Measurements from ENCODE around the gene ACTR3.
"Not testable (repeated sequence)": the region's sequence is repeated elsewhere in the genome, so short reads cannot be mapped to it uniquely, and the experiment has no call there.

ACTR3 gene

DNA sequence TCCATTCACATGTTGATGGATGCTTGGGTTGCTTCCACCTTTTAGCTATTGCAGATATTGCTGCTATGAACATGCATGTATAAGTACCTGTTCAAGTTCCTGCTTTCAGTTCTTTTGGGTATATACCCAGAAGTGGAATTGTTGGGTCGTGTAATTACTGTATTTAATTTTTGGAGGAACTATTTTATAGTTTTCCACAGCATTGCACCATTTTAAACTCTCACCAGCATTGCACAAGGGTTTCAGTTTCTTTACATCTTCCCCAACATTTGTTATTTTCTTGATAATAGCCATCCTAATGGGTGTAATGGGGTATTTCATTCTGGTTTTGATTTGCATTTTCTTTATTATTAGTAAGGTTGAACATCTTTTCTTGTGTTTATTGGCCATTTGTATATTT lies 16.0 kb downstream of the ACTR3 start:
- no peak for DNase-seq (ENCODE audit: low spot score)

DNA sequence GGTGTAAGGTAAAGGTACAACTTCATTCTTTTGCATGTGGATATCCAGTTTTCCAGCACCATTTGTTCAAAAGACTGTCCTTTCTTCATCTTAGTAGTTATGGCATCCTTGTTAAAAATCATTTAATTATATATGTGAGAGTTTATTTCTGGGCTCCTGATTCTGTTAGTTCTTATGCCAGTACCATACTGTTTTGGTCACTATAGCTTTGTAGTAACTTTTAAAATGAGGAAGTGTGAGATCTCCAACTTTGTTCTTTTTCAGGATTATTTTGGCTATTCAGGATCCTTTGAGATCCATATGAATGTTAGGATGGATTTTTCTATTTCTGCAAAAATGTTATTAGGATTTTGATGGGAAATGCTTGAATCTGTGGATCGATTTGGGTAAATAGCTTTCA lies 16.8 kb downstream of the ACTR3 start:
- DNase-seq (ENCODE audit: low spot score): no peak

DNA sequence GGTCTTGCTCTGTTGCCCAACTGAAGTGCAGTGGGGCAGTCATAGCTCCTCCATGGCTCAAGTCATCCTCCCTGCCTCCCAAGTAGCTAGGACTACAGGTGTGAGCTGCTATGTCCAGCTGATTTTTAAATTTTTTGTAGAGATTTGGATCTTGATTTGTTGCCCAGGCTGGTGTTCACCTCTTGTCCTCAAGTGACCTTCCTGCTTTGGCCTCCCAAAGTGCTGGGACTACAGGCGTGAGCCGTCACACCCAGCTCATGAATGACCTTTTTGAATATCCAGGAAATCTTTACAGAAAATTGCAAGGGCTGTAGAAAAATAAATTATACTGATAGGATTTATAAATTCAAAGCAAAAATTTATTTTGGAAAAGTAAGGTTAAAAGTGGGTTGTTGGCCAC lies 17.4 kb downstream of the ACTR3 start:
- DNase-seq (ENCODE audit: low spot score): no peak

DNA sequence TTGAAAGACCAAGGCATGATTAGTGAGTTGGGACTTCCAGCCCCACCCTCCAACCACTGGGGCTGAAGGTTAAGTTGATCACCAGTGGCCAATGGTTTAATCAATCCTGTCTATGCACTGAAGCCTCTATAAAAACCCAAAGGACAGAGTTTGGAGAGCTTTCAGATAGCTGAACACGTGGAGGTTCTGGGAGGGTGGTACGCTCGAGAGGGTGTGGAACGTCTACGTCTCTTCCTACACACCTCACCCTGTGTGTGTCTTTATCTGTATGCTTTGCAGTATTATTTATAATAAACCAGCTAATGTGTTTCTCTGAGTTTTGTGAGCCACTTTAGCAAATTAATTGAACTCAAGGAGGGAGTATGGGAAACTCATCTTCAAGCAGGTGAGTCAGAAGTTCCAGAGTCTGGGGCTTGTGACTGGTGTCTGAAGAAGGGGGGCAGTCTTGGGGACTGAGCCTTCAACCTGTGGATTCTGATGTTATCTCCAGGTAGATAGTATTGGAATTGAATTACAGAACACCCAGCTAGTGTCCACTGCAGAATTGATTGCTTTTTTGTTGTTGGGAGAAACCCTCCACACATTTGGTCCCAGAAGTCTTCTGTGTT lies 20.3 kb downstream of the ACTR3 start:
- no peak for DNase-seq (ENCODE audit: low spot score)

DNA sequence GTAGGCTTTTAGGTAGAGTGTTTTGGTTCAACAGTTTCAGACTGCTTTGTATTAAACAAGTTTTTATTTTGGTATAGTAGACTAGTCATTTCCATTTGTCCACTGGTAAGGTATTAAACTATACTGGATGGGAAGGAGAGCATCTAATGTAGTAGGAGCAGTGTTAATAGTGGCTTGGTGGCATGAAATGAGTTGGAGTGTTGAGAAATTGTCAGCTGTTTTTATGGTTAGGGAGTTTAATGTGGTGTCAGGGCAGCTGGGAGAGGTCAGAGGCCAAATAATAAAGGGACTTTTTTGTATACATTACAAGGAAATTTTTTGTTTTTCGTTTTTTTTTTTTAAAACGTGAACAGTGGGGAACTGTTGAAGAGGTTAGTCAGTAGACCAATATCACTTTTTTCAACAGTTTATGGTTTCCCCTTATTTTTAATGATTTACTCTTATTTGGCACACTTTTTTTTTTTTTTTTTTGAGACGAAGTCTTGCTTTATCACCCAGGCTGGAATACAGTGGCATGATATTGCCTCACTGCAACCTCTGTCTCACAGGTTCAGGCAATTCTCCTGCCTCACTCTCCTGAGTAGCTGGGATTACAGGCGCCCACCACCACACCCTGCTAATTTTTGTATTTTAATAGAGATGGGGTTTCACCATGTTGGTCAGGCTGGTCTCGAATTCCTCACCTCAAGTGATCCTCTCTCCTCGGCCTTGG lies 21.2 kb downstream of the ACTR3 start:
- no peak for DNase-seq (ENCODE audit: low spot score)

DNA sequence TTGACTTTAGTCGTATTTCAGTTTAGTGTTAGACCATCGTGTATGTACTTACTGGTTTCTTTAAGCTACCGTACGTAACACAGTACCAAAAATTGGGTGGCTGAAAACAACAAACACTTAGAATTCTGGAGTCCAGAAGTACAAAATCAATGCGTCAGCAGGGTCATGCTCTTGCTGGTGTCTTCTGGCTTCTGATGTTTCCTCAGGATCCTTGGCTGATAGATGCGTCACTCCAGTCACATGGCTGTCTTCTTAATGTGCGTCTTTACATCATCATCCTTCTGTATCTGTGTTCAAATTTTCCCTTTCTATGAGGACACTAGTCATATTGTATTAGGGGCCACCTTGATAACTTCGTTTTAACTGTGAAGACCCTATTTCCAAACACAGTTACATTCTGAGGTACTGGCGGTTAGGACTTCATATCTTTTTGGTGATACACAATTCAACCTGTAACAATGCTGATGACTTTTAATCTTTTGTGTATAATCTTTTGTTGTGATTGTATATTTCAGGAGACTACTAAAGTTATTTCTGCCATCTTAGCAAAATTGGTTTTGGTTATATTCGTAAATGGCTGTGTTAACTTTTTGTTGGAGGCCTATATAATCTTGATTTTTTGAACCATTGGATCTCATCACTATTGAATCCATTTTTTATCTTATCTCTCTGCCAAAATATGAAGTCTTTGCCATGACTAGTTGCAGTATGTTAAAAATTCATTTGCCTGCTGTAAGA lies 25.4 kb downstream of the ACTR3 start:
- DNase-seq (ENCODE audit: low spot score): no peak

DNA sequence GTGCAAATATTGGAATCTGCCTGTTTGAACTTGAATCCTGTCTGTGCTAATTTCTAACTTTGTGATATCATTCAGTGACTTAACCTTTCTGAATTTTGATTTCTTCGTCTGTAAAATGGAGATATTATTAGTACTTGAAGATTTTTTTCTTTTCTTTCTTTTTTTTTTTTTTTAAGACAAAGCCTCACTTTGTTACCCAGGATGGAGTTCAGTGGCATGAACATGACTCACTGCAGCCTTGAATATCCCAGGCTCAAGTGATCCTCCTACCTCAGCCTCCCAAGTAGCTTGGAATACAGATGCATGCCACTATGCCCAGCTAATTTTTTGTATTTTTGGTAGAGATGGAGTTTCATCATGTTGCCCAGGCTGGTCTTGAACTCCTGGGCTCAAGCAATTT lies 28.3 kb downstream of the ACTR3 start:
- no peak for DNase-seq (ENCODE audit: low spot score)

DNA sequence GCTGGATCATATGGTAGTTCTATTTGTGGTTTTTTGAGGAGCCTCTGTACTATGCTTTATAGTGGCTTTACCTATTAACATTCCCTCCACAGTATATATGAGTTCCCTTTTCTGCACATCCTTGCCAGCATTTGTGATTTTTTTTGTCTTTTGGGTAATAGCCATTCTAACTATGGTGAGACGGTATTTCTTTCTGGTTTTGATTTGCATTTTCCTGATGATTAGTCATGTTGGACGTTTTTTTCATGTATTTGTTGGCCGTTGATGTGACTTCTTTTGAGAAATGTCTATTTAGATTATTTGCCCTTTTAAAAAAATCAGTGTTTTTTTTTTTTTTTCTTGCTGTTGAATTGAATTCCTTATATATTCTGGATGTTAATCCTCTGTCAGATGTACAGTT lies 31.1 kb downstream of the ACTR3 start:
- DNase-seq (ENCODE audit: low spot score): no peak

DNA sequence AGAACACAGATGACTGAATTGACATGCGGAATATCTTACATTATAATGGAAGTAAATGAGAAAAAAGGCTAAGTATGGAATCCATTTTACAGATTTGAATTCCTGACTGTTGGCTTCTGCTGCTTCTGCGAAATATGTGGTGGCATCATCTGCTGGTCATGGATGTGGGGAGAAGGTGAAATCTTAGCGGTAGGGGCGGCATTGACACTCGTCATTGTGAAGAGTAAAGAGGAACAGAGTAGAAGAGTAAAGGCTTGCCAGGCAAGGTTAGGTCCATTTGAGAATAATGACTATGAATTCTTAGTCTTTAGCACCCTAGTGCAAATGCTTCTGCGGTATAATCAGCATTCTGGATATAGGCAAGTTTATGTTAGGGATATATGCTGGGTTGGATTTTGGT lies 32.4 kb downstream of the ACTR3 start:
- no peak for DNase-seq (ENCODE audit: low spot score)

DNA sequence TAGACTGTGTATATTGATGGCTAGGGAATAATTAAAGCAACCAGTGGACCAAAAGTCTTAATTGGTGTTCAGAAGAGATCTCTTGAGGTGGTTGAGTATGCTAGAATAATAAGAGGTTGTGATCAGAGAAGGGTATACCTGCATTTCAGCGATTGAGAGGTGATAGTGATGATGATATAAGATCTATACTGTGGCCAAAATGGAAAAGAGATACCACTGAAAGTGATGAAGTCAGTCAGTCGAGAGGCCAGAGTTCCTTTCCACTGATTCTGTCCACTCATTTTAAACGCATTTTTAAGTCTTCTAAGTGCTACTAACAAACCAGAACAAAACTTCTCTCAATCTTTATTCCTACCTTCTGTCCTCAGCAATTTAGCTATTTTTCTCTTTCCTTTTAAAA lies 32.9 kb downstream of the ACTR3 start:
- DNase-seq (ENCODE audit: low spot score): no peak

DNA sequence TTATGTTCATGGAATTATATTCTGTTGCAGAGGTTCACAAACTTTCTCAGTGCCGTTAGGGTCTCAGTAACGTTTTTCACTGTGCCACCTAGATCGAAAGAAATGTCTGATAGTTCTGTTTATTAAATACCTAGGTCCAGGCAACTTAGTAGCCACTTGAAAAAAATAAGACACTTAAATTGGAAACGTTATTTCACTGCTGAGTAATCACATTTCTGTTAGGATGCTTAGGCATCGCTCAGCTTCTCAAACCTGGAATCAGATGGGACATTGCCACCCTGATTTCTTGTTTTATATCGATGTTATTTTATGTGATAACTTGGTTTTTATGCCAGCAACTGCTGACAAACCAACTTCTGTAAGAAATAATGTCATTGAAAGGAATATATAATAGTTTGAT lies 36.0 kb downstream of the ACTR3 start:
- no peak for DNase-seq (ENCODE audit: low spot score)

DNA sequence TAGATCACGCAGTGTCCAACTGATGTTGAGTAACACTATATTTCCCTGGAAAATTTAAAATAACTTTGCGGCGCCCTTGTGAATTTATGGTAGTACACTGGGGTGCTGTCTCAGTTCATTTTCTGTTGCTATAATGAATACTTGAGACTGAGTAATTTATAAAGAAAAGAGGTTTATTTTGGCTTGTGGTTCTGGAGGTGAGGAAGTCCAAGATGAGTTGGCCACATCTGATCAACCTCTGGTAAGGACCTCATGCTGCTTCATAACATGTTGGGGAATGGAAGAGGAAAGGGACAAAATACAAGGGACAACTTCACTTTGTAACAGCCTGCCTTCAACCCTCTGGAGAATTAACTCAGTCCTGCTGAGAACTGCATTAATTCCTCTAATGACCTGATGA lies 36.4 kb downstream of the ACTR3 start:
- DNase-seq (ENCODE audit: low spot score): no peak

DNA sequence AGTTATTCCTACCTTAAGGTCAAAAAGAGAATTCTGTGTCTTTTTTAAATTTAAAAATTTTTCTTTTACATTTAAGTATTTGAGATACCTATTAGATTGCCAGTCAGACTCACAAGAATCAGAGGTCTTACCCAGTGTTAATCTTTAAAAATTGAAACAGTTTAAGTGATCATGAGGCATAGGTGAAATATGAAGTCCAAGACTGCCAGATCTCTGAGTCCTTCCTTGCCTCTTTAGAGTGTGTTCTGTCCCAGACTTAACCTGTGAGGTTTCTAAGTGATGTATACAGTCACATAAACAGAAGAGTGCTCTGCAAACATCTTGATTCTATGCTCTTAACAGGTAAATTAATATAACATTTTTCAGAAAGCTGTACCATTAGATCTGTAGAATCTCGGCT lies 40.6 kb downstream of the ACTR3 start:
- DNase-seq (ENCODE audit: low spot score): no peak

DNA sequence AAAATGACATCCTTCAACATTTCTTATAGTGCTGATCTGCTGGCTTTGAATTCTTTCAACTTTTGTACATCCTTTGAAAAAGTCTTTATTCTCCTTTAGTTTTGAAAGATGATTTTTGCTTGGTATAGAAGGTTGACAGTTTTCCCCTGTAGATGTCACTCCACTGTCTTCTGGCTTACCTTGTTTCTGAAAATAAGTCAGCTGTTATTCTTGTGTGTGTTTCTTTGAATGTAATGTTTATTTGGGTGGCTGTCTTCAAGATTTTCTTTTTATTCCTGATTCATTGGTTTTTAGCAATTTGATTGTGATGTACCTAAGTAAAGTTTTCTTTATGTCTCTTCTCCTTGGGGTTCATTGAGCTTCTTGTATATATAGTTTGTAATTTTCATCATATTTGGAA lies 47.6 kb downstream of the ACTR3 start:
- no peak for DNase-seq (ENCODE audit: low spot score)

DNA sequence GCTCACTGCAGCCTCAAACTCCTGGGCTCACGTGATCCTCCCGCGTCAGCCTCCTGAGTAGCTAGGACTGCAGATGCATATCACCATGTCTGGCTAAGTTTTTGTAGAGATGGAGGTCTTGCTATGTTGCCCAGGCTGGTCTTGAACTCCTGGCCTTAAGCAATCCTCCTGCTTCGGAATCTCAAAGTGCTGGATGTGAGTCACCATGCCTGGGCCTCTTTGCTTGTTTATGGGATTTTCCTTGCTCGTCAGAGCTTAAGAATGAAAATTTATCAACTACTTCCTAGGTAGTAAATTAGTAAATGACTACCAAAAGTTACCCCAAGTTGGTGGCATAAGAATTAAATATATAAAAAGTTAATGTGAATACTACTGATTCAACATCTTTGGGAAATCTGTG lies 51.0 kb downstream of the ACTR3 start:
- no peak for DNase-seq (ENCODE audit: low spot score)

DNA sequence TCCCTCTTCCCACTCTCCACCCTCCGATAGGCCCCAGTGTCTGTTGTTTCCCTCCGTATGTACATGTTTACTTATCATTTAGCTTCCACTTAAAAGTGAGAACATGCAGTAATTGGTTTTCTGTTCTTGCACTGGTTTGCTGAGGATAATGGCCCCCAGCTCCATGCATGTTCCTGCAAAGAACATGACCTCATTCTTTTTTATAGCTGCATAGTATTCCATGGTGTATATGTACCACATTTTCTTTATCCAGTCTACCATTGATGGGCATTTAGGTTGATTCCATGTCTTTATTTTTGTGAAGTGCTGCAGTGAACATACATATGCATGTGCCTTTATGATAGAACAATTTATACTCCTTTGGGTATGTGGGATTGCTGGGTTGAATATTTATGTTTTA lies 55.9 kb downstream of the ACTR3 start:
- DNase-seq (ENCODE audit: low spot score): not testable (repeated sequence)

DNA sequence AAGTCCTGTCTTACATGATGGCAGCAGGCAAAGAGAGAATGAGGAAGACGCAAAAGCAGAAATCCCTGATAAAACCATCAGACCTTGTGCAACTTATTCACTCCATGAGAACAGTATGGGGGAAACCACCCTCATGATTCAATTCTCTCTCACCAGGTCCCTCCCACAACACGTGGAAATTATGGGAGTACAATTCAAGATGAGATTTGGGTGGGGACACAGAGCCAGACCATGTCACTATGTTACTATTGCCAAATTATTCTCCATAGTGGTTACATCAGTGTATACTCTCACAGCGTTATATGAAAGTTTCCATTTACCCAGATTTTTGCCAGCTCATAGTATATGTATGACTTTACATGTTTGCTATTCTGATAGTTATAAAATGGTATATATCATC lies 61.0 kb downstream of the ACTR3 start:
- DNase-seq (ENCODE audit: low spot score): not testable (repeated sequence)

DNA sequence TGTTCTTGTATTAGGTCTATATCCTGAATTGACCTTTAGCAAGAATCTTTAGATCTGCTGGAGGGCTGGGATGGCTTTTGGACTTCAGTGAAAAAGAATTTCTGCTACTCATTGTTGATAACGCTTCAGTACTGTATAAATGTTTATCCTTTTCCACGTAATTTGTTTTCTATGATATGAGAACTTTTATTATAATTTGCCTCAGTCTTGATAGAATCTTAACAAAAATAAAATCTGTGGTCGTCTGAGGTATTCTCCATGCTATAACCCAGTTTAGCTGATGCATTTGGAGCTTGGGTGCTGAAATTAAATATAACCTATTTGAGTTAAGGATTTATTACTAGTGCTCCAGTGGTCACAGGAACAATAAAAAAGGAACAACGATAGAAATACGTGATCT lies 71.1 kb downstream of the ACTR3 start:
- no peak for DNase-seq (ENCODE audit: low spot score)

DNA sequence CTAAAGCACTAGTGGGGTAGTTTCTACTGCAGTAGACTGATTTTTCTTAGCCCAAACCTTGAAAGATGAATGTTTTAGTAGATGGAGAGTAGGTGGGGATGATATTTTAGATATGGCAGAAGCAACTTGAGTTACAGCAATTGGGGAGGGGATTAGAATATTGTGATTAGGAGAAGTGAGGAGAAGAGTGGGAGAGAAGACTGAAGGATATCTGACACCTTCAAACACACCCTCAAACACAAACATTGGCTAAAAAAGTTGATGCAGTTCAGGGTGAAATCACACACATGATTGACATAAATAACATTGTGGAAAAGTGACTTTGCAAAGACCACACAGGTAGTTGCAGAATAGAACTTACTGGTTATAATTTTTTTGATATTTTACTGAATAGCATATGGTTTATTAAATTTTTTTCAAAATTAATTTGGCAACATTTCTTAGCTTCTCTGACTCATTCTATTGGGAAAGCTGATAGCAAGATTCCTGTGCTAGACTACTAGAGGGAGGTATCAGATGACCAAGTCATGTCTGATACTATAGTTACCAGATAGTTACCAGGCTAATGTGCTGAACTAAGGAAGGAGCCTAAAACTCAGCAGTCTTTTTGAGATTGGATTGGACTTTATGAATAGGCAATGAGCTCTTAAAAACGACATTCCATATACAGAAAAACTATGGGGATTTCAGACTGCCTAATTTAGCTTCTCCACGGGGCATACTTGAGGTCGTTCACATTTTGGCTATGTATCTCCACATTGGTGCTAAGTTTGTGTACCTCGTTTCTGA lies 73.0 kb downstream of the ACTR3 start:
- DNase-seq (ENCODE audit: low spot score): no peak

DNA sequence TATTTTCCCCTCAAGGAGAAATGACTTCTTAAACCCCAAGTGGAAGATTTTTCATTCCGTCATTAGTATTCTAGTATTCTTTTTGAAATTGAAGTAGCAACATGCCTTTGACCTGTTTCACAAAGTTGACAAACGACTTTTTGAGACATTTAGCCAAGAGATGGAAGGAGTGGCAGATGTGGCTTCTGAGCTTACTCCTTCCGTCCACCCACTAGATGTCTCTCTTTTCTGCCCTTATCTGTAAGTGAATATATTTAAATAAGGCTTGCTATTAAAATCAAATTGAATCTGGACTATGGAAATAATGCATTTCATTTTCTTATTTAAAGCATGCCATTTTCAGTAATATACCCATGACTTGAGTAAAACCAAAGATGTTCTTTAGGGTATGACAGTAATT lies 74.1 kb downstream of the ACTR3 start:
- no peak for DNase-seq (ENCODE audit: low spot score)

DNA sequence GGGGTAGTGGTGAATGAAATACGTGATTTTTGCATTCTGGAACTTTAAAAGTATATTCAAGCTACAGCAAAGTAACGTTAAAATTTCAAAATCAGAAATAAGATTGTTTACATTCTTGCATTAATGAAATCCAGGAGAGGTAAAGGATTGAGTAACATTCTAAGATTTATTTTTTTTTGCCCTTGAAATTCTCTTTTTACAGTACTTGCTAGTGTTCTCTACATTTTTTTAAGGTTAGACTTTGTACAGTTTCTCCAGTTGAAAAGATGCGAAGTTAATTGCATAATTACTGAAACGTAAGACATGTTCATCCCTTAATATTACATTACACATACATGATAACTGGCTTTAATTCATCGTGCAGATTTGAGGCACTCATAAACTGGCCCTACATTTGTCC lies 74.5 kb downstream of the ACTR3 start:
- no peak for DNase-seq (ENCODE audit: low spot score)

DNA sequence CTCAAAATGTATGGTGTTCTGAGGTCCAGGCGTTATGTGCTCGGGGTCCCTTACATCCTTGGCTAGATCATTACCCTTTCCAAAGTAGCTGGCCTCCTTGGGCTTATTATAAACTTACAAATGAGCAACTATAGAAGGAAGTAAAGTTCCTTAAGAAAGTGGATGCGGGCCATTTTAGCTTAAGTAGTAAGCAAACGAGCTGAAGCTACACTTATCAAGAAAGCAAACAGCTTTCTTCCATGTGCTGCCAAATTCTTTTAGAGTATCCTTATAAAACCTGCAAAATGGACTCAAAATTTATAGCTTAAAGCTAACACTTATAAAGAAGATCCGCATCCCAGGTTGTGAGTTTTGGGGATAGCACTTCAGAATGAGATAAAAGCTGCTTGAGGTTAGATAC lies 75.3 kb downstream of the ACTR3 start:
- no peak for DNase-seq (ENCODE audit: low spot score)

DNA sequence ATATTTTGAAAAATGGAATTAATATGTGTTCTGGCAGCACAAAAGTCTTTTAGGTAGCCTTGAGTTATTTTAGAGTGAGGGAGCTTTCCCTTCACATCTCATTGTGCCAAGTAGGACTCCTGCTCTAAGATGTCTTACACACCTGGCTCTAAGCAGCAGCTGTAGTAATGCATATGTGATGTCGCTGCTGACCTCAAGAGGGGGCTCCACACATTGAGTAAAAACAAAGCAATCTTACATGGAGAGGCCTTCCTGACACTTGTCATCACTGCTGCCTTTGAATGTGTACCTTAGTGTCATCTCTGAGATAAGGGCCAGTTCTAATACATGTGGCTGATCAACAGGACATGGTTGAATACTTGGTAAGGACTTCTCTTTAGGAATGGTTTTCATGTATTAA lies 75.8 kb downstream of the ACTR3 start:
- no peak for DNase-seq (ENCODE audit: low spot score)

Measured in hepatic stellate cell (primary cell).